Skeletal muscle satellite cell (primary cell): ENCODE measurements around the gene DNAJC5G.
A peak's percentile ranks its signal among the peaks of the same experiment; 100 is the strongest.
"Not testable (repeated sequence)": the region's sequence is repeated elsewhere in the genome, so short reads cannot be mapped to it uniquely, and the experiment has no call there.

Experiments used
- H3K27me3 ChIP-seq: 2 replicates; pipeline ENCODE4 v1.7.0; 2013; ENCODE audit warnings: low read length; ENCODE audit not compliant: control insufficient read depth, insufficient read depth
- H3K36me3 ChIP-seq: 2 replicates; pipeline ENCODE4 v1.7.0; 2013; ENCODE audit warnings: mild to moderate bottlenecking, control low read depth, low read length; ENCODE audit not compliant: insufficient read depth
- H3K4me1 ChIP-seq: 2 replicates; pipeline ENCODE4 v1.7.0; 2013; ENCODE audit warnings: low read length; ENCODE audit not compliant: control insufficient read depth, insufficient read depth
- H3K4me2 ChIP-seq: 2 replicates; pipeline ENCODE4 v1.7.0; 2013; ENCODE audit warnings: mild to moderate bottlenecking, low read length
- H3K4me3 ChIP-seq: 2 replicates; pipeline ENCODE4 v1.7.0; 2013; ENCODE audit warnings: low read length
- H3K9ac ChIP-seq: 2 replicates; pipeline ENCODE4 v1.7.0; 2013; ENCODE audit warnings: mild to moderate bottlenecking, low read depth, low read length, moderate library complexity
- H3K9me3 ChIP-seq: replicated peaks from 2 replicates; pipeline ENCODE4 v1.7.0; 2013; ENCODE audit warnings: mild to moderate bottlenecking, control low read depth, low read length

Gene DNAJC5G

GRCh38 chr2:27256855-27257454 is 18.3 kb upstream of the DNAJC5G start:
- Histone ChIP-seq H3K36me3 (no peaks in the 10 kb centered on the region), H3K9ac (no peak overlapping the region), H3K4me2 (no peak overlapping the region), H3K27me3 (peaks cover 38% of the 10 kb centered on the region), H3K4me1 (peaks cover 28% of the 10 kb centered on the region), H3K4me3 (no peak overlapping the region), H3K9me3 (no peaks in the 10 kb centered on the region)

GRCh38 chr2:27258051-27258450 is 17.2 kb upstream of the DNAJC5G start:
- Histone ChIP-seq H3K27me3 (peaks cover 46% of the 10 kb centered on the region), H3K9me3 (no peaks in the 10 kb centered on the region), H3K36me3 (no peaks in the 10 kb centered on the region), H3K4me2 (no peak overlapping the region), H3K4me3 (no peak overlapping the region), H3K4me1 (peaks cover 38% of the 10 kb centered on the region), H3K9ac (no peak overlapping the region)

GRCh38 chr2:27261241-27261925 is 13.8 kb upstream of the DNAJC5G start:
- H3K4me3 ChIP-seq = no peak overlapping the region

GRCh38 chr2:27261926-27262298 is 13.3 kb upstream of the DNAJC5G start:
- H3K9ac ChIP-seq = no peak overlapping the region
- peaks cover 31% of the 10 kb centered on the region for H3K4me1 ChIP-seq
- H3K9me3 ChIP-seq = no peaks in the 10 kb centered on the region
- H3K36me3 ChIP-seq = no peaks in the 10 kb centered on the region
- H3K4me2 ChIP-seq = peak overlapping the region; percentile 83
- peaks cover 82% of the 10 kb centered on the region for H3K27me3 ChIP-seq
- H3K4me3 ChIP-seq = no peak overlapping the region

More at GRCh38 chr2:27261241-27261925, 13.8 kb upstream of the DNAJC5G start:
- Histone ChIP-seq H3K4me2 (no peak overlapping the region), H3K27me3 (peaks cover 79% of the 10 kb centered on the region), H3K9ac (no peak overlapping the region), H3K9me3 (no peaks in the 10 kb centered on the region), H3K36me3 (no peaks in the 10 kb centered on the region), H3K4me1 (peaks cover 35% of the 10 kb centered on the region)

- H3K9ac ChIP-seq = no peak within 1 kb of the TSS
- H3K36me3 ChIP-seq = no peaks in the 10 kb centered on the region
- H3K4me1 ChIP-seq = peaks cover 29% of the 10 kb centered on the region
- peak within 1 kb of the TSS; percentile 63 for H3K4me3 ChIP-seq
- peaks cover 83% of the 10 kb centered on the region for H3K27me3 ChIP-seq
- peak within 1 kb of the TSS; percentile 88 for H3K4me2 ChIP-seq
- H3K9me3 ChIP-seq = no peaks in the 10 kb centered on the region
Measured at GRCh38 chr2:27262379-27263286, 12.6 kb upstream of the DNAJC5G start, which contains the start of gene SLC30A3. Gene SLC30A3, minus strand, starts transcription at chr2:27263047. Its CDS starts 141 bp downstream, at chr2:27262906.

GRCh38 chr2:27263287-27264252 is 11.7 kb upstream of the DNAJC5G start:
- H3K36me3 ChIP-seq = no peaks in the 10 kb centered on the region
- peaks cover 86% of the 10 kb centered on the region for H3K27me3 ChIP-seq
- H3K9ac ChIP-seq = no peak overlapping the region
- no peaks in the 10 kb centered on the region for H3K9me3 ChIP-seq
- H3K4me2 ChIP-seq = peak overlapping the region; percentile 88
- peaks cover 29% of the 10 kb centered on the region for H3K4me1 ChIP-seq
- H3K4me3 ChIP-seq = peak overlapping the region; percentile 63

GRCh38 chr2:27264253-27264752 is 10.9 kb upstream of the DNAJC5G start:
- Histone ChIP-seq H3K27me3 (peaks cover 84% of the 10 kb centered on the region), H3K4me2 (peak overlapping the region; percentile 88), H3K36me3 (no peaks in the 10 kb centered on the region), H3K4me3 (peak overlapping the region; percentile 62), H3K4me1 (peaks cover 29% of the 10 kb centered on the region), H3K9me3 (no peaks in the 10 kb centered on the region), H3K9ac (no peak overlapping the region)

GRCh38 chr2:27264753-27265535 is 10.3 kb upstream of the DNAJC5G start:
- Histone ChIP-seq H3K27me3 (peaks cover 86% of the 10 kb centered on the region), H3K9ac (no peak overlapping the region), H3K4me1 (peaks cover 29% of the 10 kb centered on the region), H3K4me2 (peak overlapping the region; percentile 88), H3K4me3 (peak overlapping the region; percentile 62), H3K36me3 (no peaks in the 10 kb centered on the region), H3K9me3 (no peaks in the 10 kb centered on the region)

- H3K27me3 ChIP-seq = peaks cover 85% of the 10 kb centered on the region
- no peak overlapping the region for H3K4me3 ChIP-seq
- H3K36me3 ChIP-seq = no peaks in the 10 kb centered on the region
- H3K9ac ChIP-seq = no peak overlapping the region
- no peak overlapping the region for H3K4me2 ChIP-seq
- peaks cover 29% of the 10 kb centered on the region for H3K4me1 ChIP-seq
- no peaks in the 10 kb centered on the region for H3K9me3 ChIP-seq
Measured at GRCh38 chr2:27265536-27265870, 9.7 kb upstream of the DNAJC5G start.

GRCh38 chr2:27268296-27268695 is 6.9 kb upstream of the DNAJC5G start:
- not testable (repeated sequence) for H3K36me3 ChIP-seq, H3K4me2 ChIP-seq, H3K4me3 ChIP-seq, H3K9me3 ChIP-seq, H3K9ac ChIP-seq
- Histone ChIP-seq H3K27me3 (peaks cover 67% of the 10 kb centered on the region), H3K4me1 (peaks cover 17% of the 10 kb centered on the region)
